Neural progenitor cell (in vitro differentiated cells): ENCODE results near the gene WASHC2C.
"Not testable (repeated sequence)": the region's sequence is repeated elsewhere in the genome, so short reads cannot be mapped to it uniquely, and the experiment has no call there.

Experiments used
- CTCF ChIP-seq: fragments of 200-600 bp; sonication (generic); IDR thresholded peaks from 2 replicates; pipeline ENCODE4 v1.5.1; 2017; ENCODE audit warnings: antibody characterized with exemption, mild to moderate bottlenecking
- EZH2 ChIP-seq: fragments of 200-600 bp; sonication (generic); IDR thresholded peaks from 2 replicates; pipeline ENCODE4 v1.6.1; 2017; ENCODE audit warnings: antibody characterized with exemption, mild to moderate bottlenecking, moderate library complexity
- EZH2phosphoT487 ChIP-seq: fragments of 200-600 bp; sonication (generic); IDR thresholded peaks from 2 replicates; pipeline ENCODE4 v1.6.1; 2017; ENCODE audit warnings: antibody characterized with exemption

GRCh38 chr10:45787212-45787741 lies 60.2 kb downstream of the WASHC2C start:
- TF ChIP-seq CTCF, EZH2, EZH2phosphoT487: not testable (repeated sequence)
